HL-60/S4 treated with retinoic acid at 250 ng/mL for 4 days and 3 days (cell line): Measurements from ENCODE around the gene NXPH1.

Source experiments
- in situ Hi-C: fragments of 300-500 bp; cut with MboI; formaldehyde crosslinking; loops from 2 replicates; pipeline ENCODE4 v1.7.0; 2022; ENCODE audit warnings: low sequenced_read_pairs

NXPH1 gene

GRCh38 chr7:8585591-8585990 lies 152.2 kb downstream of the NXPH1 start:
- in situ Hi-C loops = no loop called here

GRCh38 chr7:8590225-8590624 lies 156.8 kb downstream of the NXPH1 start:
- in situ Hi-C loops = no loop called here

GRCh38 chr7:8590791-8591190 lies 157.4 kb downstream of the NXPH1 start:
- in situ Hi-C loops = no loop called here

GRCh38 chr7:8591289-8591688 lies 157.9 kb downstream of the NXPH1 start:
- in situ Hi-C loops = no loop called here

- in situ Hi-C loops = no loop called here
Measured at GRCh38 chr7:8592167-8592566, 158.8 kb downstream of the NXPH1 start.

GRCh38 chr7:8594115-8594514 lies 160.7 kb downstream of the NXPH1 start:
- in situ Hi-C loops = no loop called here

- in situ Hi-C loops = no loop called here
Measured at GRCh38 chr7:8597565-8597964, 164.2 kb downstream of the NXPH1 start.

GRCh38 chr7:8601121-8601520 lies 167.7 kb downstream of the NXPH1 start:
- in situ Hi-C loops = no loop called here

GRCh38 chr7:8605221-8605620 lies 171.8 kb downstream of the NXPH1 start:
- in situ Hi-C loops = no loop called here

- in situ Hi-C loops = no loop called here
Measured at GRCh38 chr7:8612584-8612983, 179.2 kb downstream of the NXPH1 start.

GRCh38 chr7:8613191-8613590 lies 179.8 kb downstream of the NXPH1 start:
- in situ Hi-C loops = no loop called here

- in situ Hi-C loops = no loop called here
Measured at GRCh38 chr7:8615019-8615418, 181.6 kb downstream of the NXPH1 start.

- in situ Hi-C loops = no loop called here
Measured at GRCh38 chr7:8618441-8619070, 185.1 kb downstream of the NXPH1 start.

GRCh38 chr7:8620169-8620568 lies 186.8 kb downstream of the NXPH1 start:
- in situ Hi-C loops = no loop called here

GRCh38 chr7:8625612-8626011 lies 192.2 kb downstream of the NXPH1 start:
- in situ Hi-C loops = no loop called here

GRCh38 chr7:8627325-8627724 lies 193.9 kb downstream of the NXPH1 start:
- in situ Hi-C loops = no loop called here

GRCh38 chr7:8628656-8629055 lies 195.2 kb downstream of the NXPH1 start:
- in situ Hi-C loops = no loop called here

- in situ Hi-C loops = no loop called here
Measured at GRCh38 chr7:8629504-8629903, 196.1 kb downstream of the NXPH1 start.

GRCh38 chr7:8637322-8637721 lies 203.9 kb downstream of the NXPH1 start:
- in situ Hi-C loops = no loop called here

- in situ Hi-C loops = no loop called here
Measured at GRCh38 chr7:8638076-8638475, 204.7 kb downstream of the NXPH1 start.

- in situ Hi-C loops = no loop called here
Measured at GRCh38 chr7:8639668-8640067, 206.3 kb downstream of the NXPH1 start.

GRCh38 chr7:8640671-8641070 lies 207.3 kb downstream of the NXPH1 start:
- in situ Hi-C loops = no loop called here
